ENCODE data around the gene LRP11. TPM values are rescaled to one million over a fixed set of nuclear protein-coding genes. Genes with fewer than 3 reads are reported as not detected.

The LRP11 gene
- total RNA-seq, 1 donor from 2014 or later, result 17.8 TPM

DNA sequence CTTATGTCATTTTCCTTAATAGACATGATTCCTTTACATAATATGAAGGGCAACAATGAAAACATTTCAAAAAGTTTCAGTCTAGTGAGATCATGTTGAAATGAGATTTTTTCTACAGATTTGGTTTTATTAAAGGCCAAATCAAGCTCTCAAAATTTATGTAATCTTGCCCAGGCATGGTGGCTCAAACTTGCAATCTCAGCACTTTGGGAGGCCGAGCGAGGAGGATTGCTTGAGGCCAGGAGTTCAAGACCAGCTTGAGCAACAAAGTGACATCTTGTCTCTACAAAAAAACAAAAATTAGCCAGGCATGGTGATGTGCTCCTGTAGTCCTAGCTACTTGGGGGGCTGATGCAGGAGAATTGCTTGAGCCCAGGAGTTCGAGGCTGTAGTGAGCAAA lies 50.8 kb downstream of the LRP11 start:
- TF ChIP-seq, protein P1, sequence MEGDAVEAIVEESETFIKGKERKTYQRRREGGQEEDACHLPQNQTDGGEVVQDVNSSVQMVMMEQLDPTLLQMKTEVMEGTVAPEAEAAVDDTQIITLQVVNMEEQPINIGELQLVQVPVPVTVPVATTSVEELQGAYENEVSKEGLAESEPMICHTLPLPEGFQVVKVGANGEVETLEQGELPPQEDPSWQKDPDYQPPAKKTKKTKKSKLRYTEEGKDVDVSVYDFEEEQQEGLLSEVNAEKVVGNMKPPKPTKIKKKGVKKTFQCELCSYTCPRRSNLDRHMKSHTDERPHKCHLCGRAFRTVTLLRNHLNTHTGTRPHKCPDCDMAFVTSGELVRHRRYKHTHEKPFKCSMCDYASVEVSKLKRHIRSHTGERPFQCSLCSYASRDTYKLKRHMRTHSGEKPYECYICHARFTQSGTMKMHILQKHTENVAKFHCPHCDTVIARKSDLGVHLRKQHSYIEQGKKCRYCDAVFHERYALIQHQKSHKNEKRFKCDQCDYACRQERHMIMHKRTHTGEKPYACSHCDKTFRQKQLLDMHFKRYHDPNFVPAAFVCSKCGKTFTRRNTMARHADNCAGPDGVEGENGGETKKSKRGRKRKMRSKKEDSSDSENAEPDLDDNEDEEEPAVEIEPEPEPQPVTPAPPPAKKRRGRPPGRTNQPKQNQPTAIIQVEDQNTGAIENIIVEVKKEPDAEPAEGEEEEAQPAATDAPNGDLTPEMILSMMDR (IDR thresholded peaks at IDR 0.05; ENCODE audit: unreplicated experiment), result no peak
- H3K27ac Mint-ChIP-seq, result no peak overlapping the region
- no peaks in the 10 kb centered on the region for H3K27me3 Mint-ChIP-seq (ENCODE audit: low read depth)
- H3K9me3 Mint-ChIP-seq, result no peaks in the 10 kb centered on the region
- H3K36me3 Mint-ChIP-seq, result peaks cover 12% of the 10 kb centered on the region
- H3K4me1 Mint-ChIP-seq, result no peaks in the 10 kb centered on the region
- no peak for DNase-seq (ENCODE audit: low spot score in 2 of 2, unreplicated experiment in 2 of 2)
- H3K4me3 Mint-ChIP-seq, result no peak overlapping the region

DNA sequence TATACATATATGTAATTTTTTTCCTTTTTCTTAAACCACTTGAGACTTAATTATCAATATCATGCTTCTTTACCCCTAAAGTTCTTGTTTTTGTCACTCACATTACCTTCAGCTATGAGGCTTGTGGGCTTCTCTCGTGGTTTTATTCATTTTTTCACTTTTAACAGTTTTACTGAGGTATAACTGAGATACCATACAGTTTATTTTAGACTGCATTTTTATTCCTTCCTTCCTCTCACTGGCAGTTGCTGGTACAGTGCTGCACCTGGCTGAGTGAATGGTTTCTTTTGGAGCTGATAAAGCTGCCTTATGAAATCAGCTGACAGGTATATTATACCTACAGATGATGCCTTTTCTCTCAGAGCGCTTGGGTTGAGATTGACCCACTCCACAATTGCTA lies 54.4 kb downstream of the LRP11 start:
- Mint-ChIP-seq H3K9me3 (no peaks in the 10 kb centered on the region), H3K27ac (no peak overlapping the region), H3K36me3 (peaks cover 13% of the 10 kb centered on the region), H3K27me3 (ENCODE audit: low read depth) (no peaks in the 10 kb centered on the region), H3K4me1 (no peaks in the 10 kb centered on the region), H3K4me3 (no peak overlapping the region)
- TF ChIP-seq, protein P1 (IDR thresholded peaks at IDR 0.05; ENCODE audit: unreplicated experiment), result no peak
- no peak for DNase-seq (ENCODE audit: low spot score in 2 of 2, unreplicated experiment in 2 of 2)

DNA sequence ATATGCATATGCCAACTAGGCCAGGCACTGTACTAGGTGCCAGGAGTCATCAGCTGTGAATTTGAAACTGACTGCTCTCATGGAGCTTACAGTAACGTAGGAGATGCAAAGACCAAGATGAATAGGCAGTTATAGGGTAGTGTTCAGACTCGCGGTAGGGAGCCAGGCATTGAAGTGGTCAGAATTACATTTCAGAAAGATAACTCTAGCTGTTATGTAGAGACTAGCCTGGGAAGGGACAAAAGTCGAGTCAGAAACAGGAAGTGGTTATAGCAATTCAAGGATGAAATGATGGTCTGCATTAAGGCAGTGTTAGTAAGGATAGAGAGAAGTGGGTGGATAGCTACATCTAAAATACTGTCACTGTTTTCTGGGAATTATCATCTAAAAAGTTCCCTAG lies 58.0 kb downstream of the LRP11 start:
- DNase-seq (ENCODE audit: low spot score in 2 of 2, unreplicated experiment in 2 of 2), result no peak
- H3K27ac Mint-ChIP-seq, result no peak overlapping the region
- TF ChIP-seq, protein P1 (IDR thresholded peaks at IDR 0.05; ENCODE audit: unreplicated experiment), result no peak
- no peaks in the 10 kb centered on the region for H3K9me3 Mint-ChIP-seq
- H3K36me3 Mint-ChIP-seq, result peaks cover 10% of the 10 kb centered on the region
- no peak overlapping the region for H3K4me3 Mint-ChIP-seq
- H3K27me3 Mint-ChIP-seq (ENCODE audit: low read depth), result no peaks in the 10 kb centered on the region
- no peaks in the 10 kb centered on the region for H3K4me1 Mint-ChIP-seq

DNA sequence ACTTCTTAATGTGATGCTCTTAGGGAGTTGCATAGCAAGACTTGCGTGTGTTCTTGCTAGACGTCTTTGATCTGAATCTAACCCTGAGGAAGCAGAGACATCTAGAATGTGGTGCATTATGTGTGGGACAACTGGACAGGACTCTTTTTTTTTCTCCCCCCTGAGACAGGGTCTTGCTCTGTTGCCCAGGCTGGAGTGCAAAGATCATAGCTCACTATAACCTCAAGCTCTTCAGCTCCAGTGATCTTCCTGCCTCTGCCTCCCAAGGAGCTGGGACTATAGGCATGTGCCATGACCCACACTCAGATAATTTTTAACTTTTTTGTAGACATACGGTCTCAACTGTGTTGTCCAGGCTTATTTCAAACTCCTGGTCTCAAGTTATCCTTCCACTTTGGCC lies 80.6 kb downstream of the LRP11 start:
- Mint-ChIP-seq H3K4me3 (no peak overlapping the region), H3K4me1 (peaks cover 5% of the 10 kb centered on the region), H3K9me3 (no peaks in the 10 kb centered on the region), H3K27ac (no peak overlapping the region), H3K36me3 (peaks cover 21% of the 10 kb centered on the region), H3K27me3 (ENCODE audit: low read depth) (no peaks in the 10 kb centered on the region)
- TF ChIP-seq, protein P1 (IDR thresholded peaks at IDR 0.05; ENCODE audit: unreplicated experiment), result no peak
- no peak for DNase-seq (ENCODE audit: low spot score in 2 of 2, unreplicated experiment in 2 of 2)

DNA sequence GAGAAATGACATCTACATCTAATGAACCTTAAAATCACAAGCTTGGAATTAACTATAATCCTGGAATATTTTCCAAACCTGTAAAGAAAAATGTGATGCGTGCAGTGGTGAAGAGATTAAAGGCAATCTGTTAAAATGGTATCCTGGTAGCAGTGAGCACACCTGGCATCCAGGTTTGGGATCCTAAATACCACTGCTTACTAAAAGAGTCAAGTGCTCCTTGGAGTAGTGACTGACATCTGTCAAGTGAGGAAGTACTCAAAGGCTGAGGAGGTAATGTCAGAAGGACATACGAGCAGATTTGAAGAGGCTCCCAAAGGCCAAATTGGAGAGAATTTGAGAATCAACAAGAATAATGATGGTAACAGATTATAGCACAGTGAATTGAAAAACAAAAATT lies 81.8 kb downstream of the LRP11 start:
- no peak for DNase-seq (ENCODE audit: low spot score in 2 of 2, unreplicated experiment in 2 of 2)
- Mint-ChIP-seq H3K27me3 (ENCODE audit: low read depth) (no peaks in the 10 kb centered on the region), H3K27ac (no peak overlapping the region), H3K4me3 (no peak overlapping the region), H3K9me3 (no peaks in the 10 kb centered on the region), H3K4me1 (peaks cover 5% of the 10 kb centered on the region), H3K36me3 (peaks cover 17% of the 10 kb centered on the region)
- TF ChIP-seq, protein P1 (IDR thresholded peaks at IDR 0.05; ENCODE audit: unreplicated experiment), result no peak

DNA sequence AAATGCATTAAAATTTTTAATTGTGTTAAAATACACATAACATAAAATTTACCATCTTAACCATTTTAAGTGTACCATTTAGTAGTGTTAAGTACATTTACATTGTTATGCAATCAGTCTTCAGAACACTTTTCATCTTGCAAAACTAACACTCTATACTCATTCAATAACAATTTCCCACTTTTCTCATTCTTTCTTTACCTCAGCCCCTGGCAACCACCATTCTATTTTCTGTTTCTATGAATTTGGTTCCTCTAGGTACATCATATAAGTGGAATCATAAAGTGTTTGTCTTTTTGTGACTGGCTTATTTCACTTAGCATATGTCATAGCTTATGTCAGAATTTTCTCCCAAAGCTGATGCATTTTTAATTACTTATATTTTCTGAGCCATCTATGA lies 82.4 kb downstream of the LRP11 start:
- TF ChIP-seq, protein P1 (IDR thresholded peaks at IDR 0.05; ENCODE audit: unreplicated experiment), result no peak
- Mint-ChIP-seq H3K27ac (no peak overlapping the region), H3K4me1 (peaks cover 5% of the 10 kb centered on the region), H3K4me3 (no peak overlapping the region), H3K9me3 (no peaks in the 10 kb centered on the region), H3K36me3 (peaks cover 17% of the 10 kb centered on the region), H3K27me3 (ENCODE audit: low read depth) (no peaks in the 10 kb centered on the region)
- no peak for DNase-seq (ENCODE audit: low spot score in 2 of 2, unreplicated experiment in 2 of 2)
